GM23338 (cell line): ENCODE data around the gene NRIP1.

Experiments
- ETS1 ChIP-seq: IDR thresholded peaks from 2 replicates; pipeline ENCODE4 v1.6.1; 2016; ENCODE audit warnings: antibody characterized with exemption
- EZH2 ChIP-seq: fragments of 200-600 bp; sonication (generic); IDR thresholded peaks from one replicate; pipeline ENCODE4 v1.8.0; 2017; ENCODE audit warnings: antibody characterized with exemption, mild to moderate bottlenecking, low read depth; ENCODE audit not compliant: unreplicated experiment
- EZH2phosphoT487 ChIP-seq: fragments of 200-600 bp; sonication (generic); IDR thresholded peaks from one replicate; pipeline ENCODE4 v1.8.1; 2018; ENCODE audit warnings: antibody characterized with exemption; ENCODE audit not compliant: unreplicated experiment
- JUNB ChIP-seq: IDR thresholded peaks from one replicate; pipeline ENCODE4 v1.6.1; 2016; ENCODE audit warnings: antibody characterized with exemption; ENCODE audit not compliant: unreplicated experiment
- POLR2AphosphoS5 ChIP-seq: IDR thresholded peaks from 2 replicates; pipeline ENCODE4 v1.6.1; 2016; ENCODE audit warnings: antibody characterized with exemption, low read depth
- REST ChIP-seq: IDR thresholded peaks from one replicate; pipeline ENCODE4 v1.6.1; 2018; ENCODE audit warnings: antibody characterized with exemption; ENCODE audit not compliant: unreplicated experiment
- ZNF331 ChIP-seq: fragments of 250-450 bp; sonication (Bioruptor Pico); IDR thresholded peaks from 2 replicates; pipeline ENCODE4 v1.5.0; 2020; ENCODE audit warnings: low read depth, mild to moderate bottlenecking, moderate library complexity
- TF ChIP-seq, protein P1 (sequence below), 2 experiments: fragments of 200-600 bp in 1 of 2; sonication (generic) in 1 of 2; conservative IDR thresholded peaks; 2 replicates each; pipeline versions ENCODE4 v1.5.1 to v1.6.1; 2016 to 2017; ENCODE audit warnings: antibody characterized with exemption in 2 of 2, low read depth in 2 of 2, mild to moderate bottlenecking in 2 of 2, moderate library complexity in 1 of 2
- TF ChIP-seq, protein P2 (sequence below): fragments of 250-450 bp; sonication (Bioruptor Pico); IDR thresholded peaks from 2 replicates; pipeline ENCODE4 v1.5.0; 2020; ENCODE audit warnings: mild to moderate bottlenecking, moderate library complexity

- TF ChIP-seq, protein P1, sequence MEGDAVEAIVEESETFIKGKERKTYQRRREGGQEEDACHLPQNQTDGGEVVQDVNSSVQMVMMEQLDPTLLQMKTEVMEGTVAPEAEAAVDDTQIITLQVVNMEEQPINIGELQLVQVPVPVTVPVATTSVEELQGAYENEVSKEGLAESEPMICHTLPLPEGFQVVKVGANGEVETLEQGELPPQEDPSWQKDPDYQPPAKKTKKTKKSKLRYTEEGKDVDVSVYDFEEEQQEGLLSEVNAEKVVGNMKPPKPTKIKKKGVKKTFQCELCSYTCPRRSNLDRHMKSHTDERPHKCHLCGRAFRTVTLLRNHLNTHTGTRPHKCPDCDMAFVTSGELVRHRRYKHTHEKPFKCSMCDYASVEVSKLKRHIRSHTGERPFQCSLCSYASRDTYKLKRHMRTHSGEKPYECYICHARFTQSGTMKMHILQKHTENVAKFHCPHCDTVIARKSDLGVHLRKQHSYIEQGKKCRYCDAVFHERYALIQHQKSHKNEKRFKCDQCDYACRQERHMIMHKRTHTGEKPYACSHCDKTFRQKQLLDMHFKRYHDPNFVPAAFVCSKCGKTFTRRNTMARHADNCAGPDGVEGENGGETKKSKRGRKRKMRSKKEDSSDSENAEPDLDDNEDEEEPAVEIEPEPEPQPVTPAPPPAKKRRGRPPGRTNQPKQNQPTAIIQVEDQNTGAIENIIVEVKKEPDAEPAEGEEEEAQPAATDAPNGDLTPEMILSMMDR (conservative IDR thresholded peaks at IDR 0.05; ENCODE audit: low read depth in 2 of 2): no peak
- TF ChIP-seq POLR2AphosphoS5 (no peak), JUNB (no peak), EZH2 (no peak), EZH2phosphoT487 (no peak), ZNF331 (no peak), REST (no peak), ETS1 (no peak)
- TF ChIP-seq, protein P2, sequence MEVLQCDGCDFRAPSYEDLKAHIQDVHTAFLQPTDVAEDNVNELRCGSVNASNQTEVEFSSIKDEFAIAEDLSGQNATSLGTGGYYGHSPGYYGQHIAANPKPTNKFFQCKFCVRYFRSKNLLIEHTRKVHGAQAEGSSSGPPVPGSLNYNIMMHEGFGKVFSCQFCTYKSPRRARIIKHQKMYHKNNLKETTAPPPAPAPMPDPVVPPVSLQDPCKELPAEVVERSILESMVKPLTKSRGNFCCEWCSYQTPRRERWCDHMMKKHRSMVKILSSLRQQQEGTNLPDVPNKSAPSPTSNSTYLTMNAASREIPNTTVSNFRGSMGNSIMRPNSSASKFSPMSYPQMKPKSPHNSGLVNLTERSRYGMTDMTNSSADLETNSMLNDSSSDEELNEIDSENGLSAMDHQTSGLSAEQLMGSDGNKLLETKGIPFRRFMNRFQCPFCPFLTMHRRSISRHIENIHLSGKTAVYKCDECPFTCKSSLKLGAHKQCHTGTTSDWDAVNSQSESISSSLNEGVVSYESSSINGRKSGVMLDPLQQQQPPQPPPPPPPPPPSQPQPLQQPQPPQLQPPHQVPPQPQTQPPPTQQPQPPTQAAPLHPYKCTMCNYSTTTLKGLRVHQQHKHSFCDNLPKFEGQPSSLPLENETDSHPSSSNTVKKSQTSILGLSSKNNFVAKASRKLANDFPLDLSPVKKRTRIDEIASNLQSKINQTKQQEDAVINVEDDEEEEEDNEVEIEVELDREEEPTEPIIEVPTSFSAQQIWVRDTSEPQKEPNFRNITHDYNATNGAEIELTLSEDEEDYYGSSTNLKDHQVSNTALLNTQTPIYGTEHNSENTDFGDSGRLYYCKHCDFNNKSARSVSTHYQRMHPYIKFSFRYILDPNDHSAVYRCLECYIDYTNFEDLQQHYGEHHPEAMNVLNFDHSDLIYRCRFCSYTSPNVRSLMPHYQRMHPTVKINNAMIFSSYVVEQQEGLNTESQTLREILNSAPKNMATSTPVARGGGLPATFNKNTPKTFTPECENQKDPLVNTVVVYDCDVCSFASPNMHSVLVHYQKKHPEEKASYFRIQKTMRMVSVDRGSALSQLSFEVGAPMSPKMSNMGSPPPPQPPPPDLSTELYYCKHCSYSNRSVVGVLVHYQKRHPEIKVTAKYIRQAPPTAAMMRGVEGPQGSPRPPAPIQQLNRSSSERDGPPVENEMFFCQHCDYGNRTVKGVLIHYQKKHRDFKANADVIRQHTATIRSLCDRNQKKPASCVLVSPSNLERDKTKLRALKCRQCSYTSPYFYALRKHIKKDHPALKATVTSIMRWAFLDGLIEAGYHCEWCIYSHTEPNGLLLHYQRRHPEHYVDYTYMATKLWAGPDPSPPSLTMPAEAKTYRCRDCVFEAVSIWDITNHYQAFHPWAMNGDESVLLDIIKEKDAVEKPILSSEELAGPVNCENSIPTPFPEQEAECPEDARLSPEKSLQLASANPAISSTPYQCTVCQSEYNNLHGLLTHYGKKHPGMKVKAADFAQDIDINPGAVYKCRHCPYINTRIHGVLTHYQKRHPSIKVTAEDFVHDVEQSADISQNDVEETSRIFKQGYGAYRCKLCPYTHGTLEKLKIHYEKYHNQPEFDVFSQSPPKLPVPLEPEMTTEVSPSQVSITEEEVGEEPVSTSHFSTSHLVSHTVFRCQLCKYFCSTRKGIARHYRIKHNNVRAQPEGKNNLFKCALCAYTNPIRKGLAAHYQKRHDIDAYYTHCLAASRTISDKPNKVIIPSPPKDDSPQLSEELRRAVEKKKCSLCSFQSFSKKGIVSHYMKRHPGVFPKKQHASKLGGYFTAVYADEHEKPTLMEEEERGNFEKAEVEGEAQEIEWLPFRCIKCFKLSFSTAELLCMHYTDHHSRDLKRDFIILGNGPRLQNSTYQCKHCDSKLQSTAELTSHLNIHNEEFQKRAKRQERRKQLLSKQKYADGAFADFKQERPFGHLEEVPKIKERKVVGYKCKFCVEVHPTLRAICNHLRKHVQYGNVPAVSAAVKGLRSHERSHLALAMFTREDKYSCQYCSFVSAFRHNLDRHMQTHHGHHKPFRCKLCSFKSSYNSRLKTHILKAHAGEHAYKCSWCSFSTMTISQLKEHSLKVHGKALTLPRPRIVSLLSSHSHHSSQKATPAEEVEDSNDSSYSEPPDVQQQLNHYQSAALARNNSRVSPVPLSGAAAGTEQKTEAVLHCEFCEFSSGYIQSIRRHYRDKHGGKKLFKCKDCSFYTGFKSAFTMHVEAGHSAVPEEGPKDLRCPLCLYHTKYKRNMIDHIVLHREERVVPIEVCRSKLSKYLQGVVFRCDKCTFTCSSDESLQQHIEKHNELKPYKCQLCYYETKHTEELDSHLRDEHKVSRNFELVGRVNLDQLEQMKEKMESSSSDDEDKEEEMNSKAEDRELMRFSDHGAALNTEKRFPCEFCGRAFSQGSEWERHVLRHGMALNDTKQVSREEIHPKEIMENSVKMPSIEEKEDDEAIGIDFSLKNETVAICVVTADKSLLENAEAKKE: no peak
These were observed 35.7 kb downstream of the NRIP1 start for GRCh38 chr21:15029077-15029476.
